A549 (cell line): ENCODE measurements around the gene ABCC9. TPM values are rescaled to one million over a fixed set of nuclear protein-coding genes. Genes with fewer than 3 reads are reported as not detected.

Source experiments
- ATAC-seq, 2 experiments: fragments of 200-7000 bp in 1 of 2; fragments of >200 bp in 1 of 2; cut with Nextera tagmentation in 1 of 2; cut with Tn5 transposase in 1 of 2; 3 replicates each; pipeline versions ENCODE4 v1.8.0 to v1.9.1; 2018 to 2020; ENCODE audit warnings: mild to moderate bottlenecking in 1 of 2, moderate library complexity in 1 of 2
- CTCF ChIA-PET: fragments of 300-600 bp; sonication (Branson Sonifier 250); formaldehyde crosslinking; extraction: SDS; loops from one replicate; lab custom pipeline; 2021; ENCODE audit warnings: antibody characterized with exemption, inconsistent platforms; lab: Yijun Ruan, JAX
- POLR2A ChIA-PET: fragments of 350-600 bp; formaldehyde crosslinking; extraction: SDS; loops from one replicate; lab custom pipeline; 2021; ENCODE audit warnings: antibody characterized with exemption, inconsistent platforms; lab: Yijun Ruan, JAX
- DNase-seq, 2 experiments: peaks; one replicate each; pipeline versions ENCODE4 v3.0.0 to v3.0.0-alpha.2; 2011 to 2016; ENCODE audit warnings: low read depth in 1 of 2, low spot score in 1 of 2
- FAIRE-seq: peaks from 2 replicates; lab custom pipeline; 2011; peaks lifted over from hg19 to GRCh38; lab: Jason Lieb, UNC
- H3K27ac ChIP-seq, 2 experiments: fragments of >200 bp; sonication (Bioruptor Twin); formaldehyde crosslinking; 3 replicates each; pipeline ENCODE4 v1.5.1; 2016 to 2017
- H3K4me1 ChIP-seq: fragments of >200 bp; sonication (Bioruptor Twin); formaldehyde crosslinking; 3 replicates; pipeline ENCODE4 v1.6.1; 2016
- H3K4me2 ChIP-seq: fragments of >200 bp; sonication (Bioruptor Twin); formaldehyde crosslinking; 3 replicates; pipeline ENCODE4 v1.6.1; 2016
- H3K4me3 ChIP-seq: fragments of >200 bp; sonication (Bioruptor Twin); formaldehyde crosslinking; 3 replicates; pipeline ENCODE4 v1.5.1; 2016
- H3K9me3 ChIP-seq: fragments of >200 bp; sonication (Bioruptor Twin); formaldehyde crosslinking; 3 replicates; pipeline ENCODE4 v1.6.1; 2016
- ATOH8 ChIP-seq: fragments of 250-450 bp; sonication (Bioruptor Pico); IDR thresholded peaks from 2 replicates; pipeline ENCODE4 v1.5.0; 2020; ENCODE audit warnings: low read depth, mild to moderate bottlenecking, moderate library complexity
- CHD2 ChIP-seq: fragments of 150-350 bp; IDR thresholded peaks from 2 replicates; pipeline ENCODE4 v1.6.1; 2014; ENCODE audit warnings: low read length; ENCODE audit not compliant: partially characterized antibody
- CHD4 ChIP-seq: fragments of 200-600 bp; sonication (generic); IDR thresholded peaks from 2 replicates; pipeline ENCODE4 v1.6.1; 2016; ENCODE audit warnings: antibody characterized with exemption, mild to moderate bottlenecking, borderline replicate concordance
- E2F6 ChIP-seq: IDR thresholded peaks from 2 replicates; pipeline ENCODE4 v1.6.1; 2012; ENCODE audit warnings: low read depth, borderline replicate concordance
- EHF ChIP-seq: fragments of 250-450 bp; sonication (Bioruptor Pico); IDR thresholded peaks from 2 replicates; pipeline ENCODE4 v1.5.0; 2020; ENCODE audit warnings: mild to moderate bottlenecking
- EP300 ChIP-seq, 2 experiments: fragments of >200 bp; sonication (Bioruptor Twin); formaldehyde crosslinking; IDR thresholded peaks; 2 replicates in 1 of 2; 3 replicates in 1 of 2; pipeline ENCODE4 v1.6.1; 2016 to 2017
- FOSB ChIP-seq: fragments of 250-450 bp; sonication (Bioruptor Pico); IDR thresholded peaks from 2 replicates; pipeline ENCODE4 v1.5.0; 2020; ENCODE audit warnings: mild to moderate bottlenecking, moderate library complexity
- FOSL2 ChIP-seq, 2 experiments: fragments of 450-650 bp in 1 of 2; fragments of >200 bp in 1 of 2; sonication (Bioruptor Twin) in 1 of 2; formaldehyde crosslinking; IDR thresholded peaks; 2 replicates each; pipeline versions ENCODE4 v1.5.0 to v1.6.1; 2016 to 2020; ENCODE audit warnings: mild to moderate bottlenecking in 1 of 2, moderate library complexity in 1 of 2
- FOXS1 ChIP-seq: fragments of 250-450 bp; sonication (Bioruptor Pico); IDR thresholded peaks from 2 replicates; pipeline ENCODE4 v1.5.0; 2020; ENCODE audit warnings: mild to moderate bottlenecking, moderate library complexity
- HES2 ChIP-seq: fragments of >200 bp; sonication (Bioruptor Twin); formaldehyde crosslinking; IDR thresholded peaks from 2 replicates; pipeline ENCODE4 v1.6.1; 2016
- HEYL ChIP-seq: fragments of 250-450 bp; sonication (Bioruptor Pico); IDR thresholded peaks from 2 replicates; pipeline ENCODE4 v1.8.0; 2021; ENCODE audit warnings: mild to moderate bottlenecking, moderate library complexity
- HOXB13 ChIP-seq: fragments of 250-450 bp; sonication (Bioruptor Pico); IDR thresholded peaks from 2 replicates; pipeline ENCODE4 v1.5.0; 2020; ENCODE audit warnings: low read depth, mild to moderate bottlenecking, moderate library complexity
- HOXB5 ChIP-seq: fragments of 250-450 bp; sonication (Bioruptor Pico); IDR thresholded peaks from 2 replicates; pipeline ENCODE4 v1.5.0; 2020; ENCODE audit warnings: mild to moderate bottlenecking, moderate library complexity
- JUN ChIP-seq, 2 experiments: fragments of >200 bp; sonication (Bioruptor Twin); formaldehyde crosslinking; IDR thresholded peaks; 2 replicates in 1 of 2; 3 replicates in 1 of 2; pipeline ENCODE4 v1.6.1; 2016 to 2017
- KDM5A ChIP-seq: fragments of 200-600 bp; sonication (generic); IDR thresholded peaks from 2 replicates; pipeline ENCODE4 v1.6.1; 2016; ENCODE audit warnings: antibody characterized with exemption, mild to moderate bottlenecking
- MAX ChIP-seq: IDR thresholded peaks from 2 replicates; pipeline ENCODE4 v1.6.1; 2012
- NFE2L2 ChIP-seq: fragments of 150-350 bp; conservative IDR thresholded peaks from 2 replicates; pipeline ENCODE4 v1.6.1; 2014; ENCODE audit warnings: low read length
- NR3C1 ChIP-seq: fragments of >200 bp; sonication (Bioruptor Twin); formaldehyde crosslinking; IDR thresholded peaks from 3 replicates; pipeline ENCODE4 v1.6.1; 2017
- PBX3 ChIP-seq: IDR thresholded peaks from 2 replicates; pipeline ENCODE4 v1.6.1; 2012
- RAD21 ChIP-seq, 2 experiments: fragments of >200 bp in 1 of 2; sonication (Bioruptor Twin) in 1 of 2; formaldehyde crosslinking in 1 of 2; IDR thresholded peaks in 1 of 2; conservative IDR thresholded peaks in 1 of 2; 2 replicates in 1 of 2; 3 replicates in 1 of 2; pipeline ENCODE4 v1.6.1; 2012 to 2018; ENCODE audit warnings: inconsistent platforms in 1 of 2
- RARB ChIP-seq: fragments of 250-450 bp; sonication (Bioruptor Pico); IDR thresholded peaks from 2 replicates; pipeline ENCODE4 v1.8.0; 2021; ENCODE audit warnings: mild to moderate bottlenecking, moderate library complexity
- REST ChIP-seq: fragments of 200-600 bp; sonication (generic); IDR thresholded peaks from 2 replicates; pipeline ENCODE4 v1.6.1; 2016; ENCODE audit warnings: antibody characterized with exemption, mild to moderate bottlenecking, moderate library complexity
- SREBF2 ChIP-seq: fragments of 450-650 bp; IDR thresholded peaks from 2 replicates; pipeline ENCODE4 v1.6.1; 2014; ENCODE audit warnings: mild to moderate bottlenecking, moderate library complexity
- USF2 ChIP-seq: fragments of 450-650 bp; IDR thresholded peaks from 2 replicates; pipeline ENCODE4 v1.6.1; 2014; ENCODE audit warnings: antibody characterized with exemption
- ZNF302 ChIP-seq: fragments of 250-450 bp; sonication (Bioruptor Pico); IDR thresholded peaks from 2 replicates; pipeline ENCODE4 v1.9.0; 2021; ENCODE audit warnings: inconsistent platforms, mild to moderate bottlenecking, moderate library complexity
- ZSCAN20 ChIP-seq: fragments of 250-450 bp; sonication (Bioruptor Pico); IDR thresholded peaks from 2 replicates; pipeline ENCODE4 v1.8.0; 2022; ENCODE audit warnings: mild to moderate bottlenecking, moderate library complexity
- WGBS: methylation state at CpG from one replicate; pipeline ENCODE4 v1.1.6; 2017; ENCODE audit errors: missing lambda C conversion rate; 5-methylcytosine and 5-hydroxymethylcytosine counted together
- polyA plus RNA-seq, 4 experiments: library from polyadenylated mRNA; depleted of rRNA in 3 of 4; stranded (reverse); fragments of >200 nt; fragmentation: RNase III in 1 of 4; extraction: RNeasy Plus Mini Kit Qiagen cat#74134 plus additional on column Dnase treatment in 1 of 4; gene quantifications; 2 replicates in 3 of 4; 3 replicates in 1 of 4; pipeline ENCODE4 v1.2.3, GENCODE V29; 2011 to 2017

Gene ABCC9
- polyA plus RNA-seq, 2 of the 4 experiments (the other 2 are of a cell fraction): 0.01 TPM; not detected in 1

GRCh38 chr12:21797539-21797938 is 143.7 kb downstream of the ABCC9 start:
- H3K4me2 ChIP-seq: no peak overlapping the region
- DNase-seq: no peak
- no peaks in the 10 kb centered on the region for H3K9me3 ChIP-seq
- TF ChIP-seq JUN (IDR thresholded peaks at IDR 0.05) (no peak), E2F6 (no peak), HOXB5 (CRISPR knock-in tag) (no peak), KDM5A (no peak), RAD21 (conservative IDR thresholded peaks at IDR 0.05 in 1 of 2, IDR thresholded peaks at IDR 0.05 in 1 of 2) (no peak), RARB (no peak), MAX (no peak), ZSCAN20 (CRISPR knock-in tag) (no peak), FOXS1 (no peak), REST (no peak), ZNF302 (CRISPR knock-in tag) (no peak), EHF (CRISPR knock-in tag) (no peak), FOSL2 (IDR thresholded peaks at IDR 0.05) (no peak), FOSL2 (CRISPR knock-in tag; IDR thresholded peaks at IDR 0.05) (no peak), NFE2L2 (no peak), EP300 (IDR thresholded peaks at IDR 0.05) (no peak), NR3C1 (no peak), HEYL (no peak)
- no peak for FAIRE-seq
- ChIA-PET CTCF (no interaction called here), POLR2A (no interaction called here)
- no peak overlapping the region for H3K27ac ChIP-seq
- no peak for ATAC-seq
- WGBS: 48% methylated on average over 1 of the region's 1 CpG
- no peaks in the 10 kb centered on the region for H3K4me1 ChIP-seq
- H3K4me3 ChIP-seq: no peak overlapping the region

GRCh38 chr12:21795648-21796328 is 145.4 kb downstream of the ABCC9 start:
- no peaks in the 10 kb centered on the region for H3K4me1 ChIP-seq
- TF ChIP-seq FOSB (CRISPR knock-in tag) (no peak), CHD4 (no peak), HES2 (no peak), PBX3 (no peak), EP300 (IDR thresholded peaks at IDR 0.05) (no peak), SREBF2 (no peak), CHD2 (no peak), HOXB13 (CRISPR knock-in tag) (no peak), HOXB5 (CRISPR knock-in tag) (no peak), KDM5A (no peak), ATOH8 (CRISPR knock-in tag) (no peak), REST (no peak), USF2 (no peak)
- no peaks in the 10 kb centered on the region for H3K9me3 ChIP-seq
- CTCF ChIA-PET: interaction anchor here (0.6 kb wide), 1 partner anchor 472 kb away, joined by 3 read pairs; no protein-coding TSS in a partner anchor
- H3K4me2 ChIP-seq: no peak overlapping the region
- ATAC-seq: no peak
- no peak overlapping the region for H3K4me3 ChIP-seq
- 66% methylated on average over 10 of the region's 10 CpGs for WGBS
- no peak overlapping the region for H3K27ac ChIP-seq
- no peak for FAIRE-seq
- POLR2A ChIA-PET: no interaction called here
- no peak for DNase-seq
